NT2/D1 (cell line): ENCODE results near the gene CA5A.

Source experiments
- YY1 ChIP-seq: IDR thresholded peaks from 2 replicates; pipeline ENCODE4 v1.6.1; 2011; ENCODE audit not compliant: insufficient read length, insufficient read depth
- ZNF274 ChIP-seq: IDR thresholded peaks from 2 replicates; pipeline ENCODE4 v1.6.1; 2011; ENCODE audit warnings: mild to moderate bottlenecking, low read depth, low read length

GRCh38 chr16:87927195-87927562 lies 9.2 kb downstream of the CA5A start:
- no peak for TF ChIP-seq YY1
- TF ChIP-seq ZNF274: no peak
